ENCODE measurements around the gene RORC.
A peak's percentile ranks its signal among the peaks of the same experiment; 100 is the strongest.
"Not testable (repeated sequence)": the region's sequence is repeated elsewhere in the genome, so short reads cannot be mapped to it uniquely, and the experiment has no call there.

The RORC gene

GRCh38 chr1:151774256-151774922 lies 57.2 kb downstream of the RORC start:
- no peak for DNase-seq (ENCODE audit: low spot score)

- DNase-seq (ENCODE audit: low spot score) = no peak
Observed at GRCh38 chr1:151773702-151774101, 57.9 kb downstream of the RORC start.

DNA sequence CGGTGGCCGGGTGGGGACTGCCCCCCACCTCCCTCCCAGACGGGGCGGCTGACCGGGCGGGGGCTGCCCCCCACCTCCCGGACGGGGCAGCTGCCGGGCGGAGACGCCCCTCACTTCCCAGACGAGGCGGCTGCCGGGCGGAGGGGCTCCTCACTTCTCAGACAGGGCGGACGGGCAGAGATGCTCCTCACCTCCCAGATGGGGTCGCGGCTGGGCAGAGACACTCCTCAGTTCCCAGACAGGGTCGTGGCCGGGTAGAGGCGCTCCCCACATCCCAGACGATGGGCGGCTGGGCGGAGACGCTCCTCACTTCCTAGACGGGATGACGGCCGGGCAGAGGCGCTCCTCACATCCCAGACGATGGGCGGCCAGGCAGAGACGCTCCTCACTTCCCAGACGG lies 62.3 kb downstream of the RORC start:
- not testable (repeated sequence) for DNase-seq (ENCODE audit: low spot score)

- not testable (repeated sequence) for DNase-seq (ENCODE audit: low spot score)
Observed at GRCh38 chr1:151768351-151769066, 63.1 kb downstream of the RORC start.

GRCh38 chr1:151763990-151764389 lies 67.6 kb downstream of the RORC start:
- no peak for DNase-seq (ENCODE audit: low spot score)

- peak; percentile 71 for DNase-seq (ENCODE audit: low spot score)
Observed at GRCh38 chr1:151762941-151763921, 68.4 kb downstream of the RORC start, which contains the start of gene MRPL9. Gene MRPL9, minus strand, starts transcription at chr1:151763496. Its CDS starts 17 bp downstream, at chr1:151763479.

DNA sequence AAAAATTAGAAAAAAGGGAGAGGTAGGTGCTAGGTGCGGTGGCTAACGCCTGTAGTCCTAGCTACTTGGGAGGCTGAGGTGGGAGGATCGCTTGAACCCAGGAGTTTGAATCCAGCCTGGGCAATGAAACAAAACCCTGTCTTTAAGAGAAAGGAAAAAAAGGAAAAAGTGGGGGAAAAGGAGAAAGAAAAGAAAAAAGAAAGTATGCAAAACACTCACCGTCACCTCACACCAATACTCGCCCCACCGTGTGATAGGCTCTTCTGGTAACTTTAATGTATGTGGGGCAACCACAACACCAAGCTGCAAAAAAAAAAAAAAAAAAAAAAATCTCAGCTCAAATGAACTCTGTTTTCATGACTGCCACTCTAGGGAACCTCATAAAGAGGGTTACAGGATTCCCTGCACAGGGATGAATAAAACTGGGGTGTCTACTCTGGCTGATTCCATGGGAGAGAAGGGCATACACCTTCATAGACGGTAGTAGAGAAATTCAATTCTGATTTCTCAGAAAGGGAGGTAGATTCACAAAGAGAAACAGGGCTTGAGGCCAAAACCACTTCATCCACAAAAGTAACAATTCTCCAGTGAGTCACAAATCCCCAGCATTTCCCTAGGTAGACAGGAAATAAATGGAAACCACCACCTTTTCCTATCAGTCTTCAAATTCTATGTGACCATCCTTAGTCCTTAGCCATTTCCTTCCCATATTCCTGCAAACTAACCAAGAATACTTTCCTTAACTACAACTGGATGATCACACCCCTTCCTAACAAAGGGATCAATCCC lies 70.8 kb downstream of the RORC start:
- DNase-seq (ENCODE audit: low spot score) = no peak

DNA sequence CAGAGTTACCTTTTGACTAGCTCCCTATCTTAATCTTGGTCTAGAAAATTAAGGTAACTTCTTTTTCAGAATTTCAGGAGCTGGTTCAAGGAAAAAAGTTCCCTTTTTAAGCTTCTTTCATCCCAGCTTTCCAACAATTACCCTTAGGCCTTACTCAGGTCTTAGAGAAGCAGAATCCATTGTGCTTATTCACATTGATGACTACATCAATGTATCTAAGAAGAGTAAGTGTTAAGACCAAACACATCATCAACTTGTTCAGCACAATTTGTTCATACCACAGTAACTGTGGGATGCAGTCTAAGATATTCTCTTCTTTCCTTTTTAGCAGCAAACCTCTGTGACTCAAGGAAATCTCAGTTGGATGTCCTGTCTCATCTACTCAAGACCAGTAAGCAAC lies 72.4 kb downstream of the RORC start:
- DNase-seq (ENCODE audit: low spot score) = no peak

DNA sequence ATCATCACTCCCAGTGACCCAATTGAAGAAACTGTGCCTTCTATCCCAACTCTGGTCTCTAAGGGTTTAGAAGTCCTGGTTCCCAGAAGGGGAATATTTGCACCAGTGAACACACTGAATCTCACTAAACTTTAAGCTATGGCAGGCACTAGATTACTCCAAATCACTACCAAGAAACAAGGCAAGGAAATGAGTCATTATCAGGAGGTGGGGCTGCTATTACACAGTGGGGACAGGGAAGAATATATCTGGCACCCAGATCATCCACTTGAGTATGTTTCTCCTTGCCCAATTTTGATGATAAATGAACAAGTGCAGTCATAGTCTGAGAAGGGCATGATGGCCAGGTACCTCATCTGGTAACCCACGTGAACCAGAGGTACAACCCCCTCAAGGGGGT lies 75.3 kb downstream of the RORC start:
- no peak for DNase-seq (ENCODE audit: low spot score)

Data from globus pallidus (tissue), 1 donor.